Amniotic epithelial cell (primary cell): Measurements from ENCODE around the gene UBE2O.
A peak's percentile ranks its signal among the peaks of the same experiment; 100 is the strongest.
"Not testable (repeated sequence)": the region's sequence is repeated elsewhere in the genome, so short reads cannot be mapped to it uniquely, and the experiment has no call there.

Experiments
- DNase-seq: peaks from one replicate; pipeline ENCODE4 v3.0.0-alpha.2; 2010; ENCODE audit warnings: low read depth

The UBE2O gene

DNA sequence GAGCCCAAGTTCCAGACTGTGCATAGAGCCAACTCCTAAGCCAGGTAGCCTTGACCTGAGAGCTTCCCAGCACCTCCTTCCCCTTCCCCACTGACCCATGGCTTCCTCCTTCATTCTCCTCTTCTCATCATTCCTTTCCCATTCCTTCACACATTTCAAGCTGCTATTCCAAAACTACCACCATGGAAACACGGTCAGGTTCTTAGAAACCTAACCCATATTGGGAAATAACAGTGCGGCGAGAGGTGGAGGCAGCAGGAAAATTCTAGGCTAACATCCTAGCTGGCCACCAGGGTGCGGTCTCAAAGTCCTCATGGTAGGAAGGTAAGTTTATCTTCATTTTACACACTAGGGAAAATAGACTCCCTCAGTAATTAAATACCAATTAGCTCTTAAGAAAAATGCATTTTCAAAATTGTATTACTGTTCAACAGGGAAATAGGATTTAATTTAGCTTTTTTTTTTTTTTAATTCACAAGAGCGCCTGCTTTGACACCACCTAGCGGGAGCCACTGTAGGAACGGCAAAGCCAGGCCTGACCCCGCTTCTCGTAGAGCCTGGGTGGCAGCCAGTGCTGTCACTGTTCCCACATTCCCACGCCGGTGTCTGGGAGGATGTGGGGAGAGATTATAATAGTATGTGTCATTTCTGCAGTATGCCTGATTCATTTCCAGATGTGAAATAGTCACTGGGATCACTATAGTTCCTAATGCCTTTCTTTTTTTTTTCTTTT, 82.5 kb downstream of the UBE2O start:
- DNase-seq = peak; percentile 76

GRCh38 chr17:76369804-76370203, 83.1 kb downstream of the UBE2O start:
- DNase-seq = no peak

- no peak for DNase-seq
Observed at GRCh38 chr17:76369379-76369778, 83.6 kb downstream of the UBE2O start.

GRCh38 chr17:76368545-76368944, 84.4 kb downstream of the UBE2O start:
- no peak for DNase-seq

GRCh38 chr17:76367642-76368041, 85.3 kb downstream of the UBE2O start:
- no peak for DNase-seq

GRCh38 chr17:76366247-76366646, 86.7 kb downstream of the UBE2O start:
- DNase-seq = no peak

GRCh38 chr17:76365256-76365903, 87.6 kb downstream of the UBE2O start:
- no peak for DNase-seq

DNA sequence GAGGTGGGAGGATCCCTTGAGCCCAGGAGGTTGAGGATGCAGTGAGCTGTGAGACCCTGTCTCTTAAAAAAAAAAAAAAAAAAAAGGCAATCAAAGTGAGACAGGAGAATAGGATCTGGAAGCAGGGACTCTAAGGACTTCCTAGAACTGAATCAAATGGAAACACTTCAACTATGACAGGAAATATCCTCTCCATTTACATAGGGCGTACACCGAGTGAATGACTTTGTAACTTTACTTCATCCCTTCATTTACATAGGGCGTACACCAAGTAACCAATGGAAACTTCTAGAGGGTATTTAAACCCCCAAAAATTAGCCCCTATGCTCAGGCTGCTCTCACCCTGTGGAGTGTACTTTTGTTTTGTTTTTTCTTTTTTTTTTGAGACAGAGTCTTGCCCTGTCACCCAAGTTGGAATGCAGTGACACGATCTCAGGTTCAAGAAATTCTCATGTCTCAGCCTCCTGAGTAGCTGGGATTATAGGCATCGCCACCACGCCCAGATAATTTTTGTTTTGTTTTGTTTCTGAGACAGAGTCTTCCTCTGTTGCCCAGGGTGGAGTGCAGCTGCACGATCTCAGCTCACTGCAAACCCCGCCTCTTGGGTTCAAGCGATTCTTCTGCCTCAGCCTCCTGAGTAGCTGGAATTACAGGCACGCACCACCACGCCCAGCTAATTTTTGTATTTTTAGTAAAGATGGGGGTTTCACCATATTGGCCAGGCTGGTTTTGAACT, 89.7 kb downstream of the UBE2O start:
- no peak for DNase-seq

DNA sequence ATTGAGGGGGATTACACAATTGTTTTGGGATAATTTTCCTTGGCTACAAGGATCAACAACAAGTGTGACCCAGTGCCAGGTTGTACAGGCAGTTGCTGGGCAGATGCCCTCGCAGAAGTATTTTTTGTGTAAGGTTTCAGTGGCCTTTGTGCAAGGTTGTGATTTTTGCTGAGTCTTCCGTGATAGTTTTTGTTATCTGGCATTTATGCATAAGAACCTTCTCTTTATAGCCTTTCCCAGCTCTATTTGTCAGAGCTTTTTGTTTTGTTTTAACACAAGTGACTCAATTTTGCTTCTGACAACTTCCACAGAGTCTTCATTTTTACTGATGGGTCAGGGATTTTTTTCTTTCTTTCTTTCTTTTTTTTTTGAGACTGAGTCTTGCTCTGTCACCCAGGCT, 92.5 kb downstream of the UBE2O start:
- DNase-seq = no peak

DNA sequence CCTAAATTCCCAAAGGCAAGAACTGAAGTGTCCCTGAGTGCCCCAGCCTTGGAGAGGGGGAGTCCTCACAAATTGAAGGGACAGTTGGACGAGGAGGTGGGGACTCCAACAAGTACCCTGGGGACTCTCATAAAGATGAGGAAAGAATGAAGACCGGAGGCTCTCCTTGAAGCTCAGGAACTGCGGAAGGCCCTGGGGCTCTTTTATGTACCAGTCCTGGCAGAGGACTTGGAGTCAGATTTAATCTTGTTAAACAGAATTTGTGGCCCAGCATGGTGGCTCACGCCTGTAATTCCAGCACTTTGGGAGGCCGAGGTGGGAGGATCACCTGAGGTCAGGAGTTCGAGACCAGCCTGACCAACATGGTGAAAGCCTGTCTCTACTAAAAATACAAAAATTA, 93.2 kb downstream of the UBE2O start:
- DNase-seq = not testable (repeated sequence)

GRCh38 chr17:76359375-76359774, 93.6 kb downstream of the UBE2O start:
- DNase-seq = no peak

GRCh38 chr17:76357597-76358158, 95.3 kb downstream of the UBE2O start:
- no peak for DNase-seq

DNA sequence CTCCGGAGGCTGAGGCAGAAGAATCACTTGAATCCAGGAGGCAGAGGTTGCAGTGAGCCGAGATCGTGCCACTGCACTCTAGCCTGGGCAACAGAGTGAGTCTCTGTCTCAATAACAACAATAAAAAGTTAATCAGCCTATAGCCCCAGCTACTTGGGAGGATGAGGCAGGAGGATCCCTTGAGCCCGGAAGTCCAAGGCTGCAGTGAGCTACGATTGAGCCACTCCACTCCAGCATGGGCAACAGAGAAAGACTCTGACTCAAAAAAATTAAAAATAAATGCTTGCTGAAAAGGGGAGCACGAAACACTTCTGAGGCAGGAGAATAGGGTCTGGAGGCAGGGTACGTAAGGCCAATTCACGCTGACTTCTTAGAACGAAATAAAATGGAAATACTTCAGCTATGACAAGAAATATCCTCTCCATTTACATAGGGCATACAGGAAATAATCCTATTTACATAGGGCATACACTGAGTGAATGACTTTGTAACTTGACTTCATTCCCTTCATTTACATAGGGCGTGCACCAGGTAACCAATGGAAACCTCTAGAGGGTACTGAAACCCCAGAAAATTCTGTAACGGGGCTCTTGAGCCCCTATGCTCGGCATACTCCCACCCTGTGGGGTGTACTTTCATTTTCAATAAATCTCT, 96.0 kb downstream of the UBE2O start:
- no peak for DNase-seq

- DNase-seq = no peak
Observed at GRCh38 chr17:76354747-76355310, 98.1 kb downstream of the UBE2O start.

GRCh38 chr17:76354317-76354729, 98.6 kb downstream of the UBE2O start:
- no peak for DNase-seq

DNA sequence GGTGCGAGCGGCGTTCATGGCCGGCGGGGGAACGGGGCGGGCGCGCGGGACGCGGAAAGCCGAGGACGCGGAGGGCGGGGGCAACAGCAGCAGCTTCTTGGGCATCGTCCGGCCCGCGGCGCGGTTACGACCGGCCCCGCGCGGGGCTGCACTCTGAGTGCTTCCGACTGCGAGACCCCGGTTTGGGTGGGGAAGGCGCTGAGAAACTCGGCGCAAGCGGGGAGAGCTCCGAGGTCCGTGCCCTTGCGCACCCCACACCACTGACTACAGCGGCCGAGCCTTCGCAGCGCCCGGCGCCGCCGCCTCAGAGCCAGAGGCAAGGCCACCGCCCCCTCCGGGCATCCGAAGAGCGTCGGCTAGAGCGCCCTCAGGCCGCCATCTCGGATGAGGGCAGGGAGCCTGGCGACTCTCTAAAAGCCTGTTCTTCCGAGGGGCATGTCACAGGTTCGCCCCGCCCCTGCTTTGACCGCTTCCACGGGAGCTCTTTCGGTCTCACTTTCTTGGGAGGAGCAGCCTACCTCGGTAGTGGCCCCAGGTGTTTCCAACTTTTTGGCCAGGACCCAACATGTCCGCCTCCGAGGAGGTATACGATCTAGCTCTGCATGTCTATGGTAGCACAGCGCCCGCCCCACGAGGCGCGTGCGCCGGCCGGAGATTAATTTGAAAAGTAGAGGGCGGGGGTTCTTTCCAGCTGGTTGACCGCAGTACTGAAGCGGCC, 99.2 kb downstream of the UBE2O start, which contains the start of gene PRPSAP1:
PRPSAP1 (minus strand) TSS at position 318 of the 718 bp plus-strand sequence; CDS start at position 105, 213 bp downstream.
- DNase-seq = peak; percentile 88

DNA sequence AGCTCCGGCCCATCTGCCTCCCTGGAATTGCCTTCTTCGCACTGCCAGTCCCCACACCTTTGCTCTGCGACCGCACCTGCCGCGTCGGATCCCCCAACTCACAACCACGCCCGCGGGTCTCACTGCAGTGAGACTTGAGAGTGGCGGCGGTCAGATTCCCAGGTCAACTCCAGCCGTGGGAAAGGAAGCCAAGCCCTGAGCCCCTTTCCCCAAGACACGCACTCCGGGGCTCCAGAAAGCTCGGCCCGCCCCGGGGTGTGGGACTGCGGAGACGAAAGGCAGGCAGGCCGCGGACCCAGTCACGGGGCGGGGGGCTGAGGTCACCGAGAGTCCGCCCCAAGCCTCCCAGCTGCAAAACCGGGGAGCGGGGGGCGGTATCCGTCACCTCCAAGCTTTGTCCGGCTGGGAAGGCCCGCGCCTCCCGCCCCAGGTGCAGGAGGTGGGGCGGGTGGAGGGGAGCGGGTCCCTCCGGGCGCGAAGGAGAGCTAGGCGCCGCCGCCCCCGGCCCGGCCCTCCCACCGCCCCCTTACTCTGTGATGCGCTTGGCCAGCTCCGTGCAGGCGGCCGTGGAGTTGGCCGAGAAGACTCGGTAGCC, 99.9 kb downstream of the UBE2O start:
- DNase-seq = no peak

DNA sequence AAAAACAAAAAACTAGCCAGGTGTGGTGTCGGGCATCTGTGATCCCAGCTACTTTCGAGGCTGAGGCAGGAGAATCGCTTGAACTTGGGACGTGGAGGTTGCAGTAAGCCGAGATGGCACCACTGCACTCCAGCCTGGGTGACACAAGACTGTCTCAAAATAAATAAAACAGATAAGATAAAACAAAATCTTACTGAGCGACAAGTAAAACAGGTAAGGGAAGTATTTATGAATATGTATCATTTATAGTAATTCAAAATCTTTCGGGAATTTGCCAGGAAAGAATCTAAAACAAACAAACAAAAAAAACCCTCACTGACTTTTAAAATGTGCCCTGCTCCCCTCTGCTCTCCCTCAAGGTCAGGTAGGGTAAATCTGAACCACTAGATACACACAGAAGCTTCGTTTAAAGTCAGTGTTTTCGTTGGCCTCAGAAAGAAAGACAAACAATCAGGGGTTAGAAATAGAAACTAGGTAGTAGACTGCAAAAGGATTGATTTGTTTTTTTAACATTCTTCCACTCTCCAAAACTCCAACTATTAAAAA, 101.4 kb downstream of the UBE2O start:
- DNase-seq = no peak

GRCh38 chr17:76350463-76350862, 102.5 kb downstream of the UBE2O start:
- DNase-seq = no peak

DNA sequence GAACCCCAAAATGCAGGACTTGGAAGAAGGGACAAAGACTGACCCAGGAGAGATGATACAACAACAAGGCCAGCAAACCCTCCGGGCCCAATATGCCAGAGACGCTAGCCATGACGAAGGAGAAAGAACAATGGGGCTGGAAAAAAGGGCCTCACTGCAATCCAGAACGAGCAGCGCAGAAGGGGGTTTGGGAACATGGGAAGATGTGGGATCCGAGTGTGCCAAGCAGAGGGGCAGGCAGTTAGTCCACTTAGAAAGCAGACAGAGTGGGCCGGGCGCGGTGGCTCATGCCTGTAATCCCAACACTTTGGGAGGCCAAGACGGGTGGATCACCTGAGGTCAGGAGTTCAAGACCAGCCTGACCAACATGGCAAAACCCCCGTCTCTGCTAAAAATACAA, 106.0 kb downstream of the UBE2O start:
- DNase-seq = not testable (repeated sequence)
